Left ventricle myocardium inferior (tissue), 1 donor: Measurements from ENCODE around the gene MAML2. TPM values are rescaled to one million over a fixed set of nuclear protein-coding genes. Genes with fewer than 3 reads are reported as not detected.

Experiments
- DNase-seq: peaks from one replicate; pipeline ENCODE4 v3.0.0-alpha.2; 2020
- H3K27ac ChIP-seq: fragments of 200-600 bp; replicated peaks from 2 replicates; pipeline ENCODE4 v1.8.0; 2021
- H3K27me3 ChIP-seq: fragments of 200-600 bp; 2 replicates; pipeline ENCODE4 v1.8.0; 2021; ENCODE audit warnings: low read depth
- H3K36me3 ChIP-seq: fragments of 200-600 bp; 2 replicates; pipeline ENCODE4 v1.8.0; 2021
- H3K4me1 ChIP-seq: fragments of 200-600 bp; 2 replicates; pipeline ENCODE4 v1.8.0; 2021
- H3K4me3 ChIP-seq: fragments of 200-600 bp; 2 replicates; pipeline ENCODE4 v1.8.0; 2021; ENCODE audit warnings: mild to moderate bottlenecking, moderate library complexity
- H3K9me3 ChIP-seq: fragments of 200-600 bp; replicated peaks from 2 replicates; pipeline ENCODE4 v1.8.0; 2021
- CTCF ChIP-seq: fragments of 200-600 bp; IDR thresholded peaks from 2 replicates; pipeline ENCODE4 v1.8.0; 2021; ENCODE audit warnings: antibody characterized with exemption, mild to moderate bottlenecking, borderline replicate concordance
- intact Hi-C: fragments of 100-400 bp; cut with micrococcal nuclease; formaldehyde crosslinking; loops from one replicate; pipeline ENCODE4 v1.11.0; 2022
- total RNA-seq: library from RNA; stranded (reverse); fragmentation: NEBNext Ultra II Directional; extraction: Animal tissue kit (Norgen Biotek cat#: 25700); gene quantifications from one replicate; pipeline ENCODE4 v1.2.1, GENCODE V29; 2021
- donor health status: DM: no; HTN: yes; CAD: no; lungs with severe emphysema.

Gene MAML2
- total RNA-seq, 1 donor from 2014 or later, result 4.5 TPM

- no peaks in the 10 kb centered on the region for H3K9me3 ChIP-seq
- no peaks in the 10 kb centered on the region for H3K27me3 ChIP-seq
- DNase-seq, result no peak
- peaks cover 27% of the 10 kb centered on the region for H3K4me1 ChIP-seq
- intact Hi-C loops, result no loop called here
- H3K4me3 ChIP-seq, result no peak overlapping the region
- TF ChIP-seq CTCF, result no peak
- H3K27ac ChIP-seq, result no peak overlapping the region
- H3K36me3 ChIP-seq, result no peaks in the 10 kb centered on the region
Measured at GRCh38 chr11:96044747-96045146, 298.2 kb downstream of the MAML2 start.

GRCh38 chr11:96044311-96044710 is 298.7 kb downstream of the MAML2 start:
- H3K4me3 ChIP-seq, result no peak overlapping the region
- no peaks in the 10 kb centered on the region for H3K9me3 ChIP-seq
- intact Hi-C loops, result no loop called here
- no peak for TF ChIP-seq CTCF
- no peaks in the 10 kb centered on the region for H3K27me3 ChIP-seq
- H3K4me1 ChIP-seq, result peaks cover 27% of the 10 kb centered on the region
- no peak overlapping the region for H3K27ac ChIP-seq
- no peaks in the 10 kb centered on the region for H3K36me3 ChIP-seq
- DNase-seq, result no peak

GRCh38 chr11:96043291-96043690 is 299.7 kb downstream of the MAML2 start:
- intact Hi-C loops, result no loop called here
- H3K4me1 ChIP-seq, result peaks cover 27% of the 10 kb centered on the region
- TF ChIP-seq CTCF, result no peak
- no peaks in the 10 kb centered on the region for H3K9me3 ChIP-seq
- DNase-seq, result no peak
- no peaks in the 10 kb centered on the region for H3K36me3 ChIP-seq
- H3K4me3 ChIP-seq, result no peak overlapping the region
- no peak overlapping the region for H3K27ac ChIP-seq
- H3K27me3 ChIP-seq, result no peaks in the 10 kb centered on the region

GRCh38 chr11:96038046-96038445 is 304.9 kb downstream of the MAML2 start:
- intact Hi-C loops, result no loop called here
- TF ChIP-seq CTCF, result no peak

GRCh38 chr11:96037405-96037949 is 305.5 kb downstream of the MAML2 start:
- Histone ChIP-seq H3K9me3 (no peaks in the 10 kb centered on the region), H3K4me1 (no peaks in the 10 kb centered on the region), H3K36me3 (no peaks in the 10 kb centered on the region), H3K27ac (no peak overlapping the region), H3K4me3 (no peak overlapping the region), H3K27me3 (no peaks in the 10 kb centered on the region)
- TF ChIP-seq CTCF, result no peak
- DNase-seq, result no peak
- intact Hi-C loops, result no loop called here

More at GRCh38 chr11:96038046-96038445, 304.9 kb downstream of the MAML2 start:
- DNase-seq, result no peak
- Histone ChIP-seq H3K9me3 (no peaks in the 10 kb centered on the region), H3K4me3 (no peak overlapping the region), H3K27me3 (no peaks in the 10 kb centered on the region), H3K36me3 (no peaks in the 10 kb centered on the region), H3K27ac (no peak overlapping the region), H3K4me1 (no peaks in the 10 kb centered on the region)
